Activated gamma-delta T cell treated with Interleukin-2 at 50 U/mL for 16 hours (primary cell): ENCODE results near the gene ABCC1.
A peak's percentile ranks its signal among the peaks of the same experiment; 100 is the strongest.

Experiments
- DNase-seq: peaks from one replicate; pipeline ENCODE4 v3.0.0-alpha.2; 2020

ABCC1 gene

GRCh38 chr16:16021988-16022682, 72.7 kb downstream of the ABCC1 start:
- no peak for DNase-seq

- no peak for DNase-seq
These were observed 73.3 kb downstream of the ABCC1 start for GRCh38 chr16:16022683-16023064.

GRCh38 chr16:16025214-16025968, 76.0 kb downstream of the ABCC1 start:
- DNase-seq: peak; percentile 8

GRCh38 chr16:16027728-16028310, 78.4 kb downstream of the ABCC1 start:
- DNase-seq: no peak

DNA sequence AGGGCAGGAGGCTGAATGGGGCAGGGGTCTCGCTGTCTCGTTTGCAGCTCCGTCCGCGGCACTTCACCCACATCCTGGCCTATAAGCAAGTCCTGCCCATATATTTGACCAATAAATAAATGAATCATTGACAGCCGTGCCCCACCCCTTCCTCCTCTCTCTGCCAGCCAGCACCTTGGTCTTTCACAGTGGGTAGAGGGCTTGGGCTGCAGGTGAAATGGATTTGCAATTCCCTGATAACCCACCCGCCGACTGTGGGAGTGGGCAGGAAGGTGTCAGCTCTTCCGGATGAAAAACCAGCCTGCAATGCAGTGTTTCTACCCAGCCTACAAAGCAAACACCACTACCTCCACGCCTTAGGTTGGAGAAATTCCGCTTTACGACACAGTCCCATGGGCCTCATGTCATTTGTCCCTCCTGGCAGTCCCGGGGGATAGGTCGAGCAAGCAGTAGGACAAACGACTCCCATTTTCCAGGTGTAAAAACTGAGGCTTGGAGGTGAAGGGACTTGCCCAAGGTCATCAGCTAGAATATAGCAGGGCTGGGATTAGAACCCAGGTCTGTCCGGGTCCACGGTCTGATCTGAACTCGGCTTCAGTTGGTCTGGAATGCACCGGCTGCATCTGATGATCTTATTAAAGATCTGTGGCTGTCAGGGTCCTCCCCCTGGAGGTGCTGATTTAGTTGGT, 79.0 kb downstream of the ABCC1 start:
- no peak for DNase-seq

- DNase-seq: no peak
These were observed 80.1 kb downstream of the ABCC1 start for GRCh38 chr16:16029431-16030011.

- no peak for DNase-seq
These were observed 81.0 kb downstream of the ABCC1 start for GRCh38 chr16:16030449-16030848.

DNA sequence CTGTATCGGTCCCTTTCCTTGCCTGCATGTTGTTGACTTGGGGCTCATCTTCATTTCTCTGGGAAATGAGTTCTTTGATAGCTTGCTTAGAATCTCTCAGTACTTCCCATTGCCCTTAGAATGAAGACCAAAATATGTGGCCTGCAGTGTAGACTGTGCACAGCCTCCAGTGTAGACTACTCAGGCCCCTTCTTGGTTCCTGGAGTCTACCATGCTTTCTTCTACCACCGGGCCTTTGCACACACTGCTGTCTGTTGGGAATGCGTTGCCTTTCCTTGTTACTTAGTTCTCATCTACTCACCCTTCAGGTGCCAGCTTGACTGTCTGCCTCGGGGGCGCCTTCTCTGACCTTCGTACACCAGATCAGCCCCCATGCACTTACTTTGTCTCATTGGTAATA, 82.0 kb downstream of the ABCC1 start:
- no peak for DNase-seq

DNA sequence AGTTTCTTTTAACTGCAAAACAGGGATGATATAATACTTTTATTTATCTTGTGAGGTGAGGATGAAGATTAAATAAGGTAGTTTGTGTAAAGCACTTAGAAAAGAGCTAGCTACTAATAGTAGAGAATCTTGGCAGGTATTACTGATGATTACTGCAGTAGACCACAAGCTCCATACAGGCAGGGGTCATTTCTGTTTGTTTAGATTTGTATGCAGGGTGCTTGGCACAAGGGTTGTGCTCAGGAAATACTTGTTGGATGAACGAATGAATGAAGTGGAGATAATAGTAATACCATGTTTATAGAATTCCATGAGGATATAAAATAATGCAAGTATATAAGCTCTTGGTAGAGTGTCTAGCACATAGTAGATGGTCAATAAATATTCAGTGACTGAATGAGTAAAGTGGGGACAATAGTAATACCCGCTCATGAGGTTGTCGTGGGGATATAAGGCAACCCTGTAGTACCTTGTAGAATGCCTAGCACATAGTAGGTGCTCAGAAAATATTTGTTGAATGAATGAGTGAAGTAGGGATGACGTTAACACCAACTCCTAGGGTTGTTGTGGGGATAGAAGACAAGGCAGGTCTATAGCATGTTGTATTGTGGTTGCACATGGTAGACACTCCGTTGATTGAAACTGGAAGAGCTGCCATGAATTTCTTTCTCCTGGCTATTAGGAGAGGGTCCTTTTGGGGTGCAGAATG, 83.0 kb downstream of the ABCC1 start:
- no peak for DNase-seq

- peak; percentile 9 for DNase-seq
These were observed 83.8 kb downstream of the ABCC1 start for GRCh38 chr16:16033208-16033717.

GRCh38 chr16:16036359-16036792, 87.0 kb downstream of the ABCC1 start:
- DNase-seq: no peak

DNA sequence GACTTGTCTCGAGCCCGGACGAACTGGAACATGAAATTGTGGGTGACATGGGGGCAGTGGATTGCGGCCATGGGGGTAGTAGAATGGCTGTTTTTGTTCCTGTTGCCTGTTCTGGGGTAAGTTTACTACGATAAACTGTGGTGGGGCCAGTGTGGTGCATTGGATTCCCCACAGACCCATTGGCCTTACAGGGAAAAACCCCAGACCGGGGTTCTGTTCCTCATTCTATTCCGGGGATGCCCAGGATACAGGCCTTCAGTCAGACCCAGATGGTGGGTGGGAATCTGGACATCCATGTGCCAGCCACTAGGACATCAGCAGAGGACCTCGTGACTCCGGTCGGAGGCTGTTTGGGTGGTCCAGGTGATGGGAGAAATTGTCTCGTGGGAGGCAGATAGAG, 88.1 kb downstream of the ABCC1 start:
- DNase-seq: no peak

DNA sequence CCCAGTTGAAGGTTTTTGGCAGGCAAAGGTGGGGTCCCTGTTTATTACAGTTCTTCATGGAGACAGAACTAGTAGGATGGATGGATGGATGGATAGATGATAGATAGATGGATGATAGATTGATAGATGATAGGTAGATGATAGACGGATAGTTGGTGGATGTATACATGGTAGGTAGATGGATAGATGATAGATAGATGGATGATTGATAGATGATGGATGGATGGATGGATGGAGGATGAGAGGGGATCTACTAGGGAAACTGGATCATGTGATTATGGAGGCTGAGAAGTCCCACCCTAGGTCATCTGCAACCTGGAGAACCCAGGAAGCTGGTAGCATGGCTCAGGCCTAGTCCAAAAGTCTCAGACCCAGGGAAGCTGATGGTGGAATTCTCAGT, 88.6 kb downstream of the ABCC1 start:
- DNase-seq: no peak

DNA sequence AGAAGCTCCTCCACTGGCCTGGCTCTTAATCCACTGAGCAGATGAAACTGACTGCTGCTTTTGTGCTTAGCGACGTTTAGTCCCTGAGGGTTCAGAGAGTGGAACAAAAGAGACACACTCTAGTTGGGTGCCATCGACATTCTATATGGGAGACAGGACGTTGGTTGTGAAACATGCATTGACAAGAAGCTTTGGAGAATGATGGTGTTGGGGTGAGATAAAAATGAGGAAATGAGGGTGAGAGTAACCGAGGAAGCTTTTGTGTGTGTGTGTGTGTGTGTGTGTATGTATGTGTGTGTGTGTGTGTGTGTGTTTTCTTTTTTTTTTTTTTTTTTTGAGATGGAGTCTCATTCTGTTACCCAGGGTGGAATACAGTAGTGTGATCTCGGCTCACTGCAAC, 89.5 kb downstream of the ABCC1 start:
- DNase-seq: no peak

DNA sequence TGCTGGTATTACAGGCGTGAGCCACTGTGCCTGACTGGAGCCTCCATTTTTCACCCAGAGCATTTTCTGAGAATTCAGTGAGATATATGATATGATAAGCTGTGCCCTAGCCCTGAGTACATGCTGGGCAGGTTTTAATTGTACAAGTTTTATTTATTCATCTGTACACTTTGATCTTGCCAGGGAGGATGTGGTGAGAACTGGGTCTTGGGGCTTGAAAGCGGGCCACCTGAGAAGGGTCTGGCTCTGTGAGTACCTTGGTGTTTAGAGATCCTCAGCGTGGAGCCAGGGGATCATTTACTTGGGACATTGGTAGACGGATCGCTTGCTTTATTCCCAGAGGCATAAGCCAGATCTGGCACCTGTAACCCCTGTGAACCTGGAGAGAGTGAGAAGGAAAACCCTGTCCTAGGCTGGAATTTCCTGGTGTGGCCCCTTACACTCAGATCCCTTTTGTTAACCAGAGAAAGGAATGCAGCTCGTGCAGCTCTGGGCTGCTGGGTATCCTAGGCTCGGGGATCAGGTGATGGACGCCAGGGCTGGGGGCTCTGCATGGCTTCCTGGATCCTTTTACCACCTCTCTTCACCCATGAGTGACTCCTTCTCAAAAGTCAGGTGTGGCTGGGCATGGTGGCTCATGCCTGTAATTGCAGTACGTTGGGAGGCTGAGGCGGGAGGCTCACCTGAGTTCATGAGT, 91.9 kb downstream of the ABCC1 start:
- peak; percentile 8 for DNase-seq

- DNase-seq: no peak
These were observed 92.7 kb downstream of the ABCC1 start for GRCh38 chr16:16042076-16042475.

- DNase-seq: no peak
These were observed 95.9 kb downstream of the ABCC1 start for GRCh38 chr16:16045296-16045695.

- no peak for DNase-seq
These were observed 96.5 kb downstream of the ABCC1 start for GRCh38 chr16:16045879-16046278.

- DNase-seq: no peak
These were observed 98.3 kb downstream of the ABCC1 start for GRCh38 chr16:16047761-16048160.

DNA sequence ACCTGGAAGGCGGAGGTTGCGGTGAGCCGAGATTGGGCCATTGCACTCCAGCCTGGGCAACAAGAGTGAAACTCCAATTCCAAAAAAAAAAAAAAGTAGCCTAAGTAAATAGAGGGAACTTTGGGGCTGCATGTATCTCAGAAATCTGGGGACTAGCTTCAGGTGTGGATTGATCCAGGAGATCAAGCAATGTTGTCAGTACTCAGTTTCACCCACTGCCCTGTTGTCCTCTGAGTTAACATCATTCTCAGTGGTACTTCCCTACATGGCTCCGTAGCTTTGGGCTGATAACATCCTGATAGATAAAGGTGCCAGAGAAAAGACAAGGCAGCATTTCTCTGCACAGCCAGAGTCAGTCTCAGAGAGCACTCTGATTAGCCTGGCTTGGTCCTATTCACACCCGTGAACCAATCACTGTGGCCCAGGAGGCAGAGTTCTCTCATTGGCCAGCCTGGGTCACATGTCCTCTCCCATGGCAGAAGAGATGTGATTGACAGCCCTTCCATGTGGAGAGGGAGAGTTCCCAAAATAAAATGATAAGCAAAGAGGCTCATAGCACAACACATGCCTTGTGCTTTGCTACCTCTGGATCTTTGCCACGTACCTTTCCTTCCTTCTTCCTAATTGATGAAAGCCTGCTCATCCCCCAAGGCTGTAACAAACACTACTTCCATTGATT, 99.6 kb downstream of the ABCC1 start:
- no peak for DNase-seq

GRCh38 chr16:16050106-16050505, 100.7 kb downstream of the ABCC1 start:
- DNase-seq: no peak
